Measurements from ENCODE around the gene HDAC4.

DNA sequence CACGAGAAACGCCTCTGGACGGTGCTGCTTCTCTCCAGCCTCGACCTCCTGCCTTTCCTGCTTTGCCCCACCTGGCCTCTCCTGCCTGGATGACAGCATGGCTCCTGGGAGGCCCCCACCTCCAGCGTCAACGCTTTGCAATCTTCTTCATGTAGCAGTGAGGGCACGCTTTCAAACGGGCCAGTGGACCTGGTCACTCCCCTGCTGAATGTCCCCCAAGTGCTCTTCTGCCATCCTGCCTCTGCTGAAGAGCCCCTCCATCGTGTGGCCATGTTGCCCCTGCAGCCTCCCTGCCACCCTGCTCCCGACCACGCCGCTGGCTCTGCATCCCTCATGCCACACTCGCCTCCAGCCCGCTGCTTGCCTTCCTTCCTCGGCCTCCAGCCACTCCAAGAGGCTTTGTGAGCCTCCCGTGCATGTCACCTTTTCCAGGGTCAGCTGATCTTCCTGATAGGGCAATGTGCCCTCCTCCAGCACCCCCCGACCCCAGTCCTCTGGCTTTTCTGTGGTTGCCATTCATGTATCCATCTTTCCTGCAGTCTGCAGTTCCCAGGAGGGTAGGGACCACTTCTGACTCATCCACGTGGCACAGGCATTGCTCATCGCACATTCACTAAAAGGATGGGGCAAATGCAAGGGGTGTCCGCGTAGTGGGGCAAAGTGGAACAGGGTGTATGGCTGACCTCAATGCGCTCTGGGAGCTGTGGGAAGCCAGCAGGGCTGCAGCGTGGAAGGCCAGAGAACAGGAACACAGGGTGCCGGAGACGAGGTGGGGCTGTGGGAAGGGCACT, 284.2 kb downstream of the HDAC4 start:
- TF ChIP-seq FOXM1 (IDR thresholded peaks at IDR 0.05; ENCODE audit: borderline replicate concordance) (no peak), NFRKB (IDR thresholded peaks at IDR 0.05) (no peak), ARNT (IDR thresholded peaks at IDR 0.05) (no peak), ELF4 (IDR thresholded peaks at IDR 0.05) (no peak), TARDBP (IDR thresholded peaks at IDR 0.05) (no peak), SP1 (IDR thresholded peaks at IDR 0.05) (no peak)
- TF ChIP-seq, protein P1, sequence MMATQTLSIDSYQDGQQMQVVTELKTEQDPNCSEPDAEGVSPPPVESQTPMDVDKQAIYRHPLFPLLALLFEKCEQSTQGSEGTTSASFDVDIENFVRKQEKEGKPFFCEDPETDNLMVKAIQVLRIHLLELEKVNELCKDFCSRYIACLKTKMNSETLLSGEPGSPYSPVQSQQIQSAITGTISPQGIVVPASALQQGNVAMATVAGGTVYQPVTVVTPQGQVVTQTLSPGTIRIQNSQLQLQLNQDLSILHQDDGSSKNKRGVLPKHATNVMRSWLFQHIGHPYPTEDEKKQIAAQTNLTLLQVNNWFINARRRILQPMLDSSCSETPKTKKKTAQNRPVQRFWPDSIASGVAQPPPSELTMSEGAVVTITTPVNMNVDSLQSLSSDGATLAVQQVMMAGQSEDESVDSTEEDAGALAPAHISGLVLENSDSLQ (IDR thresholded peaks at IDR 0.05) = no peak

Data from HEK293T (cell line).